Measurements from ENCODE around the gene THEMIS2.
"Not testable (repeated sequence)": the region's sequence is repeated elsewhere in the genome, so short reads cannot be mapped to it uniquely, and the experiment has no call there.

- TF ChIP-seq POLR2A (IDR thresholded peaks at IDR 0.05; ENCODE audit: low read depth, low read length); CTCF (IDR thresholded peaks at IDR 0.05 in 2 of 3, conservative IDR thresholded peaks at IDR 0.05 in 1 of 3; ENCODE audit: control insufficient read depth in 2 of 3, extremely low read depth in 1 of 3, insufficient read depth in 1 of 3, low read depth in 3 of 3, low read length in 3 of 3); EZH2 (IDR thresholded peaks at IDR 0.05; ENCODE audit: borderline replicate concordance, control insufficient read depth, low read depth, low read length); GABPA (IDR thresholded peaks at IDR 0.05; ENCODE audit: low read depth); NFIC (IDR thresholded peaks at IDR 0.05; ENCODE audit: low read depth, low read length); TCF12 (IDR thresholded peaks at IDR 0.05; ENCODE audit: low read depth, low read length); SMC3 (IDR thresholded peaks at IDR 0.05; ENCODE audit: borderline replicate concordance, low read length); ZBTB33 (IDR thresholded peaks at IDR 0.05); KDM1A (IDR thresholded peaks at IDR 0.05; ENCODE audit: borderline replicate concordance); ZNF384 (IDR thresholded peaks at IDR 0.05; ENCODE audit: borderline replicate concordance, low read depth, low read length): not testable (repeated sequence)
These were observed 1.3 kb upstream of the THEMIS2 start for GRCh38 chr1:27871076-27871475.

Data from GM12878 (cell line).